HEK293 (cell line): ENCODE data around the gene FCAR.
"Not testable (repeated sequence)": the region's sequence is repeated elsewhere in the genome, so short reads cannot be mapped to it uniquely, and the experiment has no call there.

Experiments used
- CTCF ChIA-PET: fragments of 350-600 bp; formaldehyde crosslinking; extraction: SDS; loops from one replicate; lab custom pipeline; 2021; ENCODE audit warnings: antibody characterized with exemption; lab: Yijun Ruan, JAX
- POLR2A ChIA-PET: fragments of 300-600 bp; formaldehyde crosslinking; extraction: SDS; loops from one replicate; lab custom pipeline; 2020; ENCODE audit warnings: antibody characterized with exemption, inconsistent platforms; lab: Yijun Ruan, JAX
- H3K27ac ChIP-seq: fragments of 200-500 bp; sonication (Bioruptor generic); 2 replicates; pipeline ENCODE4 v1.5.1; 2014; ENCODE audit warnings: low read depth, low read length, control low read depth, inconsistent platforms; ENCODE audit errors: extremely low read depth
- H3K36me3 ChIP-seq, 2 experiments: fragments of 200-500 bp in 1 of 2; sonication (Bioruptor generic) in 1 of 2; 1 replicate in 1 of 2; 2 replicates in 1 of 2; pipeline ENCODE4 v1.5.1; 2014 to 2017; ENCODE audit warnings: inconsistent platforms in 2 of 2, low read length in 2 of 2; ENCODE audit not compliant: control insufficient read depth in 2 of 2, insufficient read depth in 1 of 2
- H3K4me1 ChIP-seq: fragments of 200-500 bp; sonication (Bioruptor generic); 2 replicates; pipeline ENCODE4 v1.5.1; 2014; ENCODE audit warnings: mild to moderate bottlenecking, low read length, inconsistent platforms; ENCODE audit not compliant: control insufficient read depth, insufficient read depth
- H3K4me3 ChIP-seq: 2 replicates; pipeline ENCODE4 v1.5.1; 2011; ENCODE audit warnings: low read depth, mild to moderate bottlenecking, control low read depth, low read length, moderate library complexity
- H3K9me3 ChIP-seq: fragments of 200-500 bp; sonication (Bioruptor generic); 2 replicates; pipeline ENCODE4 v1.5.1; 2014; ENCODE audit warnings: low read depth, low read length, inconsistent platforms; ENCODE audit not compliant: control insufficient read depth, insufficient read depth
- HOXD13 ChIP-seq: sonication (generic); formaldehyde crosslinking; IDR thresholded peaks from 2 replicates; pipeline ENCODE4 v1.8.0; 2022; ENCODE audit warnings: missing genetic modification reagents, borderline replicate concordance
- MYNN ChIP-seq: fragments of 450-650 bp; formaldehyde crosslinking; IDR thresholded peaks from 2 replicates; pipeline ENCODE4 v1.5.1; 2016; ENCODE audit warnings: missing biosample characterization, missing genetic modification characterization, borderline replicate concordance
- OSR2 ChIP-seq: fragments of 450-650 bp; formaldehyde crosslinking; IDR thresholded peaks from 2 replicates; pipeline ENCODE4 v1.5.1; 2016; ENCODE audit warnings: missing biosample characterization, missing genetic modification characterization
- PRDM1 ChIP-seq: fragments of 450-650 bp; formaldehyde crosslinking; IDR thresholded peaks from 2 replicates; pipeline ENCODE4; 2016; ENCODE audit warnings: missing biosample characterization, missing genetic modification characterization
- SCRT1 ChIP-seq: fragments of 450-650 bp; formaldehyde crosslinking; IDR thresholded peaks from 2 replicates; pipeline ENCODE4 v1.5.1; 2016; ENCODE audit warnings: missing biosample characterization, missing genetic modification characterization, borderline replicate concordance
- ZBTB20 ChIP-seq: fragments of 450-650 bp; formaldehyde crosslinking; IDR thresholded peaks from 2 replicates; pipeline ENCODE4 v1.5.1; 2016; ENCODE audit warnings: missing biosample characterization, missing genetic modification characterization
- ZBTB48 ChIP-seq: fragments of 450-650 bp; formaldehyde crosslinking; IDR thresholded peaks from 2 replicates; pipeline ENCODE4 v1.5.1; 2016; ENCODE audit warnings: missing biosample characterization, missing genetic modification characterization
- ZNF350 ChIP-seq: fragments of 450-650 bp; formaldehyde crosslinking; IDR thresholded peaks from 2 replicates; pipeline ENCODE4 v1.5.0; 2017; ENCODE audit warnings: missing biosample characterization, mild to moderate bottlenecking, missing genetic modification characterization
- ZNF37A ChIP-seq: fragments of 450-650 bp; IDR thresholded peaks from 2 replicates; pipeline ENCODE4 v1.5.1; 2018; ENCODE audit warnings: missing biosample characterization, missing genetic modification characterization
- ZNF391 ChIP-seq: fragments of 450-650 bp; formaldehyde crosslinking; IDR thresholded peaks from 2 replicates; pipeline ENCODE4 v1.5.1; 2016; ENCODE audit warnings: low read depth, missing biosample characterization, missing genetic modification characterization, borderline replicate concordance
- ZNF473 ChIP-seq: fragments of 450-650 bp; formaldehyde crosslinking; IDR thresholded peaks from 2 replicates; pipeline ENCODE4 v1.5.1; 2017; ENCODE audit warnings: missing biosample characterization, missing genetic modification characterization
- ZNF488 ChIP-seq: fragments of 450-650 bp; formaldehyde crosslinking; IDR thresholded peaks from 2 replicates; pipeline ENCODE4 v1.5.1; 2016; ENCODE audit warnings: missing biosample characterization, missing genetic modification characterization
- ZNF555 ChIP-seq: fragments of 450-650 bp; formaldehyde crosslinking; conservative IDR thresholded peaks from 2 replicates; pipeline ENCODE4 v1.5.1; 2017; ENCODE audit warnings: missing biosample characterization, mild to moderate bottlenecking, missing genetic modification characterization, inconsistent platforms
- ZNF664 ChIP-seq: fragments of 450-650 bp; formaldehyde crosslinking; IDR thresholded peaks from 2 replicates; pipeline ENCODE4 v1.5.1; 2016; ENCODE audit warnings: missing biosample characterization, missing genetic modification characterization
- ZNF670 ChIP-seq: fragments of 450-650 bp; formaldehyde crosslinking; IDR thresholded peaks from 2 replicates; pipeline ENCODE4 v1.5.1; 2016; ENCODE audit warnings: missing biosample characterization, missing genetic modification characterization, low read depth
- TF ChIP-seq, protein P1 (sequence below): fragments of 450-650 bp; formaldehyde crosslinking; IDR thresholded peaks from 2 replicates; pipeline ENCODE4 v1.5.1; 2016; ENCODE audit warnings: missing biosample characterization, missing genetic modification characterization

FCAR gene

DNA sequence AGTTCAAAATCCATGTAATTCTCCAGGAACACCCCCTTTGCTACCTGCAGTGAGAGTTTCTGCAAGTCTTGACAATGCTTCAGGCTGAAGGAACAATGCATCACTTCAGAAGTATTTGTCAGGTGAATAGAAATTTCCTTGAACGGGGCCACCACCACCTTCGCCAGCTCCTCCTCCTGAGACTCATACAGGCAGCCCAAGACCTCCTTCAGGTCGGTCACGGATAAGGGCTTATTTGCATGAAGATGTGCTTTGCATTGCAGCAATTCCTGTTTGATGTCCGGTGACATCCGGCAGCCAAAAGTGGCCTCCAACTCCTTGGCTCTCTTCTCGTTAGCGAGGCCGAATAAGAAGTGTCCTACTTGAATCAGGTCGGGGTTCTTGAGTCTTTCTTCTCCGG lies 64.9 kb downstream of the FCAR start:
- Histone ChIP-seq H3K9me3 (no peaks in the 10 kb centered on the region), H3K36me3 (no peaks in the 10 kb centered on the region), H3K4me1 (no peaks in the 10 kb centered on the region), H3K4me3 (no peak overlapping the region), H3K27ac (no peak overlapping the region)
- TF ChIP-seq HOXD13 (CRISPR knock-in tag) (no peak), ZNF473 (no peak), ZNF664 (tag by site-specific recombination) (no peak), ZNF670 (tag by site-specific recombination) (no peak), ZBTB20 (tag by site-specific recombination) (no peak), ZNF488 (tag by site-specific recombination) (no peak), ZNF391 (no peak), PRDM1 (tag by site-specific recombination) (no peak), OSR2 (tag by site-specific recombination) (no peak), MYNN (no peak), SCRT1 (tag by site-specific recombination) (no peak), ZNF350 (tag by site-specific recombination) (no peak), ZNF37A (tag by site-specific recombination) (no peak), ZBTB48 (no peak), ZNF555 (tag by site-specific recombination) (no peak)
- TF ChIP-seq, protein P1, sequence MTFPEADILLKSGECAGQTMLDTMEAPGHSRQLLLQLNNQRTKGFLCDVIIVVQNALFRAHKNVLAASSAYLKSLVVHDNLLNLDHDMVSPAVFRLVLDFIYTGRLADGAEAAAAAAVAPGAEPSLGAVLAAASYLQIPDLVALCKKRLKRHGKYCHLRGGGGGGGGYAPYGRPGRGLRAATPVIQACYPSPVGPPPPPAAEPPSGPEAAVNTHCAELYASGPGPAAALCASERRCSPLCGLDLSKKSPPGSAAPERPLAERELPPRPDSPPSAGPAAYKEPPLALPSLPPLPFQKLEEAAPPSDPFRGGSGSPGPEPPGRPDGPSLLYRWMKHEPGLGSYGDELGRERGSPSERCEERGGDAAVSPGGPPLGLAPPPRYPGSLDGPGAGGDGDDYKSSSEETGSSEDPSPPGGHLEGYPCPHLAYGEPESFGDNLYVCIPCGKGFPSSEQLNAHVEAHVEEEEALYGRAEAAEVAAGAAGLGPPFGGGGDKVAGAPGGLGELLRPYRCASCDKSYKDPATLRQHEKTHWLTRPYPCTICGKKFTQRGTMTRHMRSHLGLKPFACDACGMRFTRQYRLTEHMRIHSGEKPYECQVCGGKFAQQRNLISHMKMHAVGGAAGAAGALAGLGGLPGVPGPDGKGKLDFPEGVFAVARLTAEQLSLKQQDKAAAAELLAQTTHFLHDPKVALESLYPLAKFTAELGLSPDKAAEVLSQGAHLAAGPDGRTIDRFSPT (tag by site-specific recombination): no peak
- ChIA-PET CTCF (no interaction called here), POLR2A (no interaction called here)

DNA sequence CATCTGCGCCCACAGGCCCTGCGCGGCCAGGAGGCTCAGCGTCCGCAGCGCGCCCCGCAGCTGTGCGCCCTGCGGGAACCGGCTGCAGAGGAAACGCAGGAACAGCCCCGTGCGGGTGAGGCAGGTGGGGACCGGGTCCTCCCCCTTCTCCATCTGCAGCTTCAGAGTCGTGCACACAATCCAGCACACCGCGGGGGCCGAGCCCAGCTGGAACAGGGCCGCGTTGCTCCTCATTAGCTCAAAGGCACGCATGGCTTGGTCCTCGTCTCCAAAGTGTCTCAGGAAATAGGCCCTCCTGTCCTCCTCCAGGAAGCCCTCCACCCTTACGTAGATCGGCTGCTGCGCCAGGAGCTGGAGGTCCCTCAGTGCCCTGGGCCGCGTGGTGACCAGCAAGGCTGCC lies 65.5 kb downstream of the FCAR start:
- H3K36me3 ChIP-seq, H3K4me3 ChIP-seq, H3K9me3 ChIP-seq, CTCF ChIA-PET, H3K4me1 ChIP-seq, POLR2A ChIA-PET, H3K27ac ChIP-seq: not testable (repeated sequence)
